Gastroesophageal sphincter (tissue), 4 donors: Measurements from ENCODE around the gene C1QTNF1. TPM values are rescaled to one million over a fixed set of nuclear protein-coding genes. Genes with fewer than 3 reads are reported as not detected.

Experiments
- ATAC-seq: fragments of 150-250 bp; one replicate; pipeline ENCODE4 v1.9.1; 2016; ENCODE audit warnings: mild to moderate bottlenecking, moderate library complexity
- H3K27ac ChIP-seq, 4 donors: fragments of 200-600 bp; sonication (generic) in 3 of 4; 1 replicate in 3 of 4; 2 replicates in 1 of 4; pipeline ENCODE4 v1.5.1; 2016 to 2019
- H3K27me3 ChIP-seq: fragments of 200-600 bp; sonication (generic); one replicate; pipeline ENCODE4 v1.5.1; 2019
- H3K36me3 ChIP-seq, 2 donors: fragments of 200-600 bp; sonication (generic); one replicate each; pipeline ENCODE4 v1.5.1; 2019; ENCODE audit warnings: control low read depth in 1 of 2
- H3K4me1 ChIP-seq, 3 donors: fragments of 200-600 bp; sonication (generic); 1 replicate in 2 of 3; 2 replicates in 1 of 3; pipeline ENCODE4 v1.5.1; 2016 to 2019; ENCODE audit warnings: control low read depth in 2 of 3
- H3K4me3 ChIP-seq, 2 donors: fragments of 200-600 bp; sonication (generic); one replicate each; pipeline ENCODE4 v1.5.1; 2019; ENCODE audit warnings: mild to moderate bottlenecking in 1 of 2, moderate library complexity in 1 of 2
- H3K9me3 ChIP-seq, 3 donors: fragments of 200-600 bp; sonication (generic); one replicate each; pipeline ENCODE4 v1.5.1; 2017 to 2019; ENCODE audit warnings: control low read depth in 2 of 3
- CTCF ChIP-seq, 4 experiments: fragments of 200-600 bp in 2 of 4; fragments of 450-650 bp in 2 of 4; sonication (generic) in 1 of 4; IDR thresholded peaks; one replicate each; pipeline ENCODE4 v1.5.1; 2017 to 2019; ENCODE audit warnings: antibody characterized with exemption in 4 of 4, mild to moderate bottlenecking in 2 of 4, moderate library complexity in 2 of 4
- EP300 ChIP-seq: sonication (generic); formaldehyde crosslinking; IDR thresholded peaks from one replicate; pipeline ENCODE4 v1.6.1; 2017; ENCODE audit warnings: antibody characterized with exemption, mild to moderate bottlenecking
- POLR2A ChIP-seq, 2 donors: fragments of 450-650 bp; IDR thresholded peaks; one replicate each; pipeline ENCODE4 v1.6.1; 2017; ENCODE audit warnings: antibody characterized with exemption in 2 of 2, mild to moderate bottlenecking in 2 of 2, moderate library complexity in 1 of 2
- POLR2AphosphoS5 ChIP-seq: sonication (generic); formaldehyde crosslinking; IDR thresholded peaks from one replicate; pipeline ENCODE4 v1.6.1; 2017; ENCODE audit warnings: antibody characterized with exemption
- WGBS, 2 donors: methylation state at CpG; one replicate each; pipeline ENCODE4 v1.1.5; 2018; ENCODE audit warnings: low coverage in 1 of 2; 5-methylcytosine and 5-hydroxymethylcytosine counted together
- total RNA-seq, 4 donors: library from RNA; depleted of rRNA; stranded (reverse); fragments of >200 nt; gene quantifications; one replicate each; pipeline ENCODE4 v1.1.0, GENCODE V29; 2016

Gene C1QTNF1
- total RNA-seq, 4 donors from 2014 or later, result 50.8 to 76.5 (median 72.3) TPM

- Histone ChIP-seq H3K4me1 (peaks cover 0 to 8% (median 0%) of the 10 kb centered on the region in 3 donors), H3K4me3 (no peak overlapping the region), H3K27ac (no peak overlapping the region), H3K36me3 (no peaks in the 10 kb centered on the region), H3K9me3 (no peaks in the 10 kb centered on the region), H3K27me3 (peaks cover 100% of the 10 kb centered on the region)
- ATAC-seq, result no peak
- 23 to 40% methylated on average over 2 to 9 of the region's 52 CpGs for WGBS, 2 donors
- TF ChIP-seq POLR2AphosphoS5 (no peak), EP300 (no peak), POLR2A (IDR thresholded peaks at IDR 0.05) (no peak), CTCF (IDR thresholded peaks at IDR 0.05) (no peak)
Measured at GRCh38 chr17:79097226-79098055, 73.5 kb downstream of the C1QTNF1 start.

GRCh38 chr17:79098282-79098867 lies 74.4 kb downstream of the C1QTNF1 start:
- no peak for ATAC-seq
- 17% methylated on average over 1 of the region's 16 CpGs; no CpG with 5 or more reads in 1 of the 2 donors for WGBS, 2 donors
- Histone ChIP-seq H3K27ac (no peak overlapping the region), H3K36me3 (no peaks in the 10 kb centered on the region), H3K4me3 (no peak overlapping the region), H3K9me3 (no peaks in the 10 kb centered on the region), H3K27me3 (peaks cover 100% of the 10 kb centered on the region), H3K4me1 (peaks cover 0 to 8% (median 0%) of the 10 kb centered on the region in 3 donors)
- TF ChIP-seq EP300, result no peak
- no peak for TF ChIP-seq POLR2A (IDR thresholded peaks at IDR 0.05)
- TF ChIP-seq CTCF (IDR thresholded peaks at IDR 0.05), result no peak
- no peak for TF ChIP-seq POLR2AphosphoS5

Other genes starting within 250 kb of the C1QTNF1 start
- 10 to 100 TPM; 26.9 to 38.0 (median 31.0) TPM for gene CYTH1, start 241.9 kb upstream of the C1QTNF1 start, total RNA-seq
- 10 to 100 TPM; 26.6 to 44.0 (median 34.6) TPM for gene USP36, start 183.4 kb upstream of the C1QTNF1 start, total RNA-seq
- gene CEP295NL, start 121.0 kb upstream of the C1QTNF1 start, total RNA-seq, result 1 to 10 TPM; 1.6 to 9.0 (median 3.8) TPM
- gene TIMP2, start 98.8 kb upstream of the C1QTNF1 start, total RNA-seq, result 100 to 1,000 TPM; 172 to 315 (median 211) TPM
- gene LGALS3BP, start 44.2 kb upstream of the C1QTNF1 start, total RNA-seq, result 100 to 1,000 TPM; 101 to 260 (median 166) TPM
- gene CANT1, start 14.4 kb upstream of the C1QTNF1 start, total RNA-seq, result 10 to 100 TPM; 11.2 to 30.1 (median 21.6) TPM
- gene ENGASE, start 50.7 kb downstream of the C1QTNF1 start, total RNA-seq, result 10 to 100 TPM in 3 of 4 donors, 1 to 10 TPM in 1; 8.3 to 46.5 (median 16.2) TPM